Measurements from ENCODE around the gene LRRC46.
A peak's percentile ranks its signal among the peaks of the same experiment; 100 is the strongest.

Gene LRRC46

GRCh38 chr17:47831003-47831933 is at the start of gene LRRC46, which contains the start of gene MRPL10:
Gene LRRC46 (plus strand): TSS chr17:47831670. CDS start chr17:47831990, 320 bp downstream.
Gene MRPL10 (minus strand): TSS chr17:47831541. CDS start chr17:47831511, 30 bp downstream.
- peak; percentile 90 for DNase-seq (ENCODE audit: low read depth)

GRCh38 chr17:47785538-47786123 is 45.8 kb upstream of the LRRC46 start:
- no peak for DNase-seq (ENCODE audit: low read depth)

- peak; percentile 32 for DNase-seq (ENCODE audit: low read depth)
Observed at GRCh38 chr17:47789611-47790561, 41.6 kb upstream of the LRRC46 start.

GRCh38 chr17:47791025-47791424 is 40.4 kb upstream of the LRRC46 start:
- DNase-seq (ENCODE audit: low read depth) = no peak

- no peak for DNase-seq (ENCODE audit: low read depth)
Observed at GRCh38 chr17:47792457-47792856, 39.0 kb upstream of the LRRC46 start.

- no peak for DNase-seq (ENCODE audit: low read depth)
Observed at GRCh38 chr17:47792979-47793378, 38.5 kb upstream of the LRRC46 start.

GRCh38 chr17:47797797-47798196 is 33.7 kb upstream of the LRRC46 start:
- no peak for DNase-seq (ENCODE audit: low read depth)

GRCh38 chr17:47800686-47801085 is 30.8 kb upstream of the LRRC46 start:
- DNase-seq (ENCODE audit: low read depth) = no peak

GRCh38 chr17:47801176-47801765 is 30.2 kb upstream of the LRRC46 start:
- DNase-seq (ENCODE audit: low read depth) = no peak

GRCh38 chr17:47801906-47802305 is 29.6 kb upstream of the LRRC46 start:
- DNase-seq (ENCODE audit: low read depth) = no peak

- DNase-seq (ENCODE audit: low read depth) = peak; percentile 39
Observed at GRCh38 chr17:47802341-47803022, 29.0 kb upstream of the LRRC46 start.

- DNase-seq (ENCODE audit: low read depth) = no peak
Observed at GRCh38 chr17:47803201-47803600, 28.3 kb upstream of the LRRC46 start.

GRCh38 chr17:47803751-47804150 is 27.7 kb upstream of the LRRC46 start:
- DNase-seq (ENCODE audit: low read depth) = no peak

- DNase-seq (ENCODE audit: low read depth) = no peak
Observed at GRCh38 chr17:47804461-47804860, 27.0 kb upstream of the LRRC46 start.

- DNase-seq (ENCODE audit: low read depth) = no peak
Observed at GRCh38 chr17:47806026-47806912, 25.2 kb upstream of the LRRC46 start.

GRCh38 chr17:47806913-47807255 is 24.6 kb upstream of the LRRC46 start:
- no peak for DNase-seq (ENCODE audit: low read depth)

- no peak for DNase-seq (ENCODE audit: low read depth)
Observed at GRCh38 chr17:47807421-47807820, 24.0 kb upstream of the LRRC46 start.

GRCh38 chr17:47808036-47808829 is 23.2 kb upstream of the LRRC46 start:
- DNase-seq (ENCODE audit: low read depth) = no peak

- no peak for DNase-seq (ENCODE audit: low read depth)
Observed at GRCh38 chr17:47808830-47809480, 22.5 kb upstream of the LRRC46 start.

Measured in activated gamma-delta T cell treated with anti-CD3 and anti-CD28 coated beads, Interleukin-2, amount 50 U/mL, for 16 hours (primary cell).